K562 treated with DMSO at 1 percent for 24 hours (cell line): ENCODE data around the gene GARIN5A. TPM values are rescaled to one million over a fixed set of nuclear protein-coding genes. Genes with fewer than 3 reads are reported as not detected.

Experiments
- total RNA-seq: library from RNA; unstranded; fragments of 300-600 nt; gene quantifications from 2 replicates; pipeline ENCODE4 v1.2.3, GENCODE V29; 2022; ENCODE audit warnings: low read depth; ENCODE audit not compliant: insufficient read depth

Gene GARIN5A
- 4.2 and 6.0 TPM in 2 replicates for total RNA-seq

GRCh38 chr19:50476224-50476906 is at the start of gene GARIN5A, which contains the start of gene EMC10:
GARIN5A (minus strand) TSS chr19:50476848; CDS start chr19:50476388, 460 bp downstream.
EMC10 (plus strand) TSS chr19:50476507; CDS start chr19:50476545, 38 bp downstream.

GRCh38 chr19:50513746-50514345 is 37.2 kb upstream of the GARIN5A start, which contains the start of gene ASPDH:
ASPDH (minus strand) TSS chr19:50513913; CDS start chr19:50513823, 90 bp downstream.

GRCh38 chr19:50511069-50511822 is 34.6 kb upstream of the GARIN5A start, which contains the start of gene JOSD2:
JOSD2 (minus strand) TSS chr19:50511191; CDS start chr19:50510431, 760 bp downstream.

GRCh38 chr19:50432221-50433028 is 44.2 kb downstream of the GARIN5A start, which contains the start of gene MYBPC2:
MYBPC2 (plus strand) TSS chr19:50432892; CDS start chr19:50432954, 62 bp downstream.

GRCh38 chr19:50418176-50419021 is 58.2 kb downstream of the GARIN5A start, which contains the start of gene SPIB:
SPIB (plus strand) TSS chr19:50418938; CDS start chr19:50418963, 25 bp downstream.

Other genes starting within 250 kb of the GARIN5A start
- 11.9 and 12.8 TPM in 2 replicates for gene KCNC3, start 147.5 kb downstream of the GARIN5A start, total RNA-seq
- gene NAPSA, start 111.2 kb downstream of the GARIN5A start, total RNA-seq: 3.3 and 4.1 TPM in 2 replicates
- gene NR1H2, start 100.4 kb downstream of the GARIN5A start, total RNA-seq: 87.8 and 97.7 TPM in 2 replicates
- 287 and 326 TPM in 2 replicates for gene POLD1, start 92.5 kb downstream of the GARIN5A start, total RNA-seq
- gene SPIB, start 57.9 kb downstream of the GARIN5A start, total RNA-seq: 0.60 and 0.97 TPM in 2 replicates
- 0.16 TPM in 1 of 2 replicates, not detected in the other for gene MYBPC2, start 44.0 kb downstream of the GARIN5A start, total RNA-seq
- 116 and 120 TPM in 2 replicates for gene EMC10, start 341 bp downstream of the GARIN5A start, total RNA-seq
- 31.3 and 32.6 TPM in 2 replicates for gene JOSD2, start 34.3 kb upstream of the GARIN5A start, total RNA-seq
- gene ASPDH, start 37.1 kb upstream of the GARIN5A start, total RNA-seq: 2.6 and 3.9 TPM in 2 replicates
- gene LRRC4B, start 91.6 kb upstream of the GARIN5A start, total RNA-seq: 15.2 and 15.9 TPM in 2 replicates
- gene SYT3, start 163.0 kb upstream of the GARIN5A start, total RNA-seq: 7.3 and 8.9 TPM in 2 replicates
- gene C19orf81, start 172.6 kb upstream of the GARIN5A start, total RNA-seq: 42.3 and 60.5 TPM in 2 replicates
- 0.27 TPM in 1 of 2 replicates, not detected in the other for gene SHANK1, start 243.0 kb upstream of the GARIN5A start, total RNA-seq
- 94.9 and 103 TPM in 2 replicates for gene CLEC11A, start 246.5 kb upstream of the GARIN5A start, total RNA-seq